COLO668 (cell line): ENCODE data around the gene MAP3K2.

Source experiments
- DNase-seq: peaks from one replicate; lab custom pipeline; 2025; ENCODE audit not compliant: unreplicated experiment; lab: John Stamatoyannopoulos, UW

Gene MAP3K2

DNA sequence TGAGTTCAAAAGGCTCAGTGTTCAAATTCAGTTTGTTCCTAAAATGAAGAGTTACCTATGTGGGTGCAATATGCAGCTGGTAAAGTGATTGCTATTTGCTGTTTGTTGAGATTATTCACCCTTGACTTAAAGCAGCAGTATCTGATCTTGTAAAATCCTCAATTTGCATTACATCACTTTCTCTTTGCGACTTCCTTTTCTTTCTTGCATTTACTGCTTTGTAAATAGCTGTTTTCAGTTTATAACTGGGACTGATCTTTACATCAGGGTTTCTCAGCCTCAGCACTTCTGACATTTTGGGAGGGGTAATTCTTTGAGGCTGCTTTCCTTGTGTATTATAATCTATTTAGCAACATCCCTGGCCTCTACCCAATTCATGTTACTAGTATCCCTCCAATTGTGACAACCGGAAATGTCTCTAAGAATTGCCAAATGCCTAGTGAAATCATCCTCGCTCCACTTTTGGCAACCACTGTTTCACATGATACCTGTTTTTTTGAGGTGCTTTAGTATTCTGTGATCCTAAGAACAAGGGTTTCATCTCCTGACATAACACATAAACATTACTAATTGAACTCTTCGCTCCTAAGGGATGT lies 81.7 kb downstream of the MAP3K2 start:
- DNase-seq, result no peak

DNA sequence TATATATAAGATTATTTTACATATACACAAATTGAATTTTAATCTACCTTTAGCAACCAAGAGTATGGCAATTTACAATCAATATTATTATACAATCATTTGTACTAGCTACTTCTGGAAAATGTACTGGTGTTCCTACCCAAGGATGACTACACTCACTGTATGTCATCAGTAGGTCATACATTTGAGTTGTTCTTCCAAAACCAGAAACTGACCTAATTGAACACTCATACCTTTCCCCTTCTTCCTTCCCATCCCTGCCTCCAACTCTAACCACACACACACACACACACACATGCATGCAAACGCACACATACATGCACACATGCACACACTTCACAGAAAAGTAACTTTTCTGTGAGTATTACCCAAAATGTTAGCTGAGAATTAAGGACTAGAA lies 85.6 kb downstream of the MAP3K2 start:
- DNase-seq, result no peak

DNA sequence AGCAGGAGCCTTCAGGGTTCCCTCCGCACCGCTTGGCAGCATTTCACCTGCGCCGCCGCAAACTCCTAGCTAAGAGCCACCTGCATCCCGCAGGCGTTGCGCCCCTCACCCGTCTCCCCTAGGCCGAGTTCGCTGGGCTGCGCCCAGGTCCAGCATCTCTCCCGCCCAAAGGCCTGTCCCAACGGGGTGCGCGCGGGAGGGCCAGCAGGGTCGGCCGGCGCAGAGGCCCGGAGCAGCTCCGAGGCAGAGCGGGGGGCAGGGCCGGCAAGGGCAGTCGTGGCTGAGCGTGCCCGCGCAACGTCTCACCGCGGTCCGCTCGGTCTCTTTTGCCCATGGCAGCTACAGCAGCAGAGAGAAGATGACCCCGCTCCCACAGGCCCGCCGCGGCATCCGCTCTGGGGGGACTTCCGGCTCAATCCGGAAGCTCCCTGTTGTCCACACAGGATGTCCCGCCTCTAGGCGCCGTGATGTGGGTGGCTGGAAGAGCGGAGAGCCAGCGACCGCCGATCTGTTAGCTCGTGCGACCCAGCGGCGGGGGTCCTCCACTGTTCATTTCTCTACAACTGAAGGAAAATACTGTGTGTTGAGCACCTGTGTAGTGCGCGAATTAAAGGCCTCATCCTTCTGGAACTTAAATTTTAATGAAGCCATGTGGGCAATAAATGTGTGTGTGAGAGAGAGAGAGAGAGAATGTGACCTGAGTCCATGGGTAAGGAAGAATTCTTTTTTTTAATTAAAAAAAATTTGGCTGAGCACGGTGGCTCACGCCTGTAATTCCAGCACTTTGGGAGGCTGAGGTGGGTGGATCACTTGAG lies 93.8 kb downstream of the MAP3K2 start, which contains the start of gene ERCC3:
ERCC3 (minus strand) TSS at position 397 of the 815 bp plus-strand sequence; CDS start at position 334, 63 bp downstream.
- peak; percentile 87 for DNase-seq

DNA sequence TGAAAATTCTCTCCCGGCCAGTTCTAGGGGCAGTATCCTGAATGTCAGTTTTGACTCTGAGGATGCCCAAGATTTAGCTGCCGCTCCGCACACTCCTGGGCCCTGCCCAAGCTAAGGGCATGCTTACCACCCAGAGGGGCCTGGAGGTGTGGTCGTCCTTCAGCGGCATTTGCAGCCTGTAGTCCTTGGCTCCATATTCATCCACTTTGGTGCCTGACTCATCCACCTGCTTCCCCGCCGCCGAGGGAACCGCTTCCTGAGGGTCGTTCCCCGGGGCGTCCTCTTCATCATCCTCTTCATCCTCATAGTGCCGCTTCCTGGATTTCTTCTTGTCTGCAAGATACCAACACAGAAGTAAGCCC lies 94.4 kb downstream of the MAP3K2 start:
- DNase-seq, result no peak

DNA sequence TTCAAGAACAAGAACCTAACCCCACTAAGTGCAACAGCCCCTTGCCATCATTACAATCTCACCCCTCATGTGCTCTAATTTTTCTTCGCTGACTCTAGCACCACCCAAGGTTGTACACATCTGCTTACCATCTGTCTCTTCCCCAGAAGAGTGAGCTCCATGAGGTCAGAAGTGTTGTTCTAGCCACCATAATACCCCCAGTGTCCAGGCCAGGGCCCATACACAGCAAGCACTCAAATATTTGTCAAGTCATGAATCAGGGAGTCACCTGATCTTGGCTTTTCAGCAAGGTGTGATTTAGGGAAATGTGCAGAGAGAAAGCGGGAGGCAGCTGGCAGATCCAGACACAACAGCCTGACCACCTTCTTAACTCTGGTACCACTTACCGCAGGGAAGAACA lies 99.5 kb downstream of the MAP3K2 start:
- peak; percentile 33 for DNase-seq

DNA sequence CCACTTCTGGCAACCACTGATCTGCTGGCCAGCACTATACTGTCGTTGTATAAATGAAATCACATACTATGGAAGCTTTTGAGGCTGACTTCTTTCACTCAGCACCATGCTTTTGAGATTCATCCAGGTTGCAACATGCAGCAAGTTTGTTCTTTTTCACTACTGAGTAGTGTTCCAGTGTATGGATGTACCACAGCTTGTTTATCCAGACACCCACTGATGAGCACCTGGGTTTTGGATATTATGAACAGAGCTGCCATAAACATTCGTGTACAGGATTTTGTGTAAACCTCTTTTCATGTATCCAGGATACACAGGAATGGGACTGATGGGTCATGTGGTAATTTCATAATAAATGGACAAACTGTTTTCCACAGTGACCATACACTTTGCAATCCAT lies 104.5 kb downstream of the MAP3K2 start:
- no peak for DNase-seq

DNA sequence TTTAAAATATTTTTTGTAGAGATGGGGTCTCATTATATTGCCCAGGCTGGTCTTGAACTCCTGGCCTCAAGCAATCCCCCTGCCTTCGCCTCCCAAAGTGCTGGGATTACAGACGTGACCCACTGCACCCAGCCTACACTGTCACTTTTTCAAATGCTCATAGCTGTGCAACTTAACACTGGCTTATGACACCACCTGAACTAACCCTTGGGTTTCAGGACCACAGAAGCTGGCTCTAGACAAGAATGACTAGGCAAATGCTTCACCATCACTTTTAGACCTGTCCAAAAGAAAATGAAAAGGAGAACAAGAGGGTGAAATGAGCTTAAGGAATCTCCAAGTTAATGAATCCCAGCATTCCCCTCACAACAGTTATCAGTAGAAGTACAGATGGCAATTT lies 107.1 kb downstream of the MAP3K2 start:
- DNase-seq, result no peak

DNA sequence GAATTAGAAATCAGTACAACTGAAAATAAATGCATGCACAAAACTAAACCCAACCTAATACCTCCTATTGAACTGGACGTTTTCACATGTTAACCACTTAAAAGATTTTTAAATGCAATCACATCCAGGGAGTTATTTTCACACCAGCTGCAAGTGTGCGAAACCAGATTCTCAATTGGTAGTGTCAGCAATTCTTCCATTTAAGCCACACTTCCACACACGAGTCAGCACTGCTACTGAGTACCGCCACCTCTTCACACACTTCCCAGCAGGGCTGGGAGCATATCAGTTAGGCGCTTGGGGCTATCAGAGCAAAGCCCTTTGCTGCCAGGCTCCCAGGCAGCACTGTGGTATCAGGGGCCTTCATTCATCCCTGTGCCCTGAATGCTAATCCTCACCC lies 108.0 kb downstream of the MAP3K2 start:
- no peak for DNase-seq

DNA sequence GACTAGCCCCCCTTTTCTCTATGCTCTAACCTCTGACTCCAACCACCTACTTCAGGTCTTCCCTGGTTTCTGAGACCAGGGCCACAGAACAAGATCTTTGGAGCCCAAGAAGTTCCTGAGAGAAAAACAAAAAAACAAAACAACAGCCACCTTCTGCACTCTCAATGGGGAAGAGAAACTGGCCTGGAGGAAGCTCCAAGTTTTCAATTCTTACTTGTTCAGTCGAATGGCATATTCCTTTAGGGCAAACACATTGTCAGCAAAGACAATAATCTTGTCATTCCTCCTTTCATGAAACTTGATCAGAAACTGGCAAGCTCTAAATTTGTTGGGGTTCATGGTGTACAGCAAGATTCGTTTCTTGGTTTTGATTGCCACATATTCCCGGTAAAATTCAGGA lies 108.8 kb downstream of the MAP3K2 start:
- no peak for DNase-seq

DNA sequence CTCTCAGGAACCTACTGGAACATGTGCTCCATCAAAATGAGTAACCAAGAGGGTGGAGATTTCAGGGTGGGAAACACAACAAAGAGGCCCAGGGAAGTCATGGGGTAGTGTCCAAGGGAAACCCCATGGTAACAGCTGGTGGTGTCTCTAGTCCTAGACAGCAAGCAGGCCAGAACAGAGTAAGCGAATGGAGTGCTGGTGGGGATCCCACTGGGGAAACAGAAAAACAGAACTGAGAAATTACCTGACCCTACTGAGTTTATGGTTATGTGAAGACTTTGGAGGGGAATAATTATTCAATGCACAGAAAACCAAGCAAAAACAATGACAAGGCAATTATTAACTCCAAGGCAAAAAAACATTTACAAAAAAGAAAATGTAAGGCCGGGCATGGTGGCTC lies 110.7 kb downstream of the MAP3K2 start:
- DNase-seq, result no peak

DNA sequence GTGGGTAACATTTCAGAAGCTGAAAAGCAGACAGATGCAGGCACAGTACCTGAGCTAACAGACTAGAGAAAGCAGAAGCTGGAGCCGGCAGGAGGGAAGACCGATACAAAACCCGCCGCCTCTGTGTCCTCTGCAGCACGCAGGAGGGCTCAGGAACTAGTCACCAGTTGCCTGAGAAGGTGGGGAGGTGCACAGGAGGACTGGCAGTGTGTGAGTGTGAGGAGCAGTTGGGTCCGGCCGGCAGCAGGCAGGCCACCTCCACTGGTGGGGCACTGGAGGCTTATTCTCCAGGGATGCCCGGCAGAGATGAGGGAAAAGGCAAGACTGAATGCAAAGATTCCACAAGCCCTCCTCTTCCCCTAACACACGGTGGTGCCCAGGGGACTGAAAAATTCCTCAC lies 112.0 kb downstream of the MAP3K2 start:
- no peak for DNase-seq

DNA sequence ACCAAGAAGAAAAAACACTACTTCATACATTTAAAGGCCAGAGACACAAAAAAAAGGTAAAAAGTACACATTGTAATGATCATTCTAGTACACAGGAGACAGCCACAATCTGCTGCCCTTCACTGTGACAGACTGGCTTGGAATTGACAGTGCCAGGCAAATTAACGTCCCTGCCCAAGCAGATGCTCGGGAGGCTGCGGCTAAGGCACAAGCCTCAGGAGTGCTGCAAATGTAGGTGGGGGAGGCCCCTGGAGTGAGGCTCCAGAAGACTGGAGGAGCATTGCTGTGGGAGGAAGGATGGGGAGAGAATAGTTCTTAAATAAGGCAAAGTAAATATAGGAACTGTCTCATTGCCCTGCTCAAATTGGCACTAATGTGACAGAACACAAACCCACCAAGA lies 112.4 kb downstream of the MAP3K2 start:
- no peak for DNase-seq

DNA sequence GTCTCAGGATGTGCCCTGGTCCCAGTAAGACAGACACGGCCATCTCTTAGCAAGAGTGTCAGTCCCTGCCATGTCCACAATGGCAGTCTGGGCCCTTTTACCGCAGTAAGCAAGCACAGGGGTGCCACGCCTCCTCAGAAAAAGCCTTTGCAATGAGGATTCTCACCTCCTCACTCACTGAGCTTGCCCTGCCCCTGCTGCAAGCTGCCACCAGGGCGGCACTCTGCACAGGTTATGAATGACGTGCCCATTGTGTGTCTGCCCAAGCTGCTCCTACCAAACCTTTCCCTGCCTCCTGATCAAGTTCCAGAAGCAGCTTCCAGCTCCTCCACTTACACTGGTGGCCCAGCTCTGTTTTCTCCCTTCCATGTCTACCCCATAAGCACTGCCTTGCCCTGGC lies 117.1 kb downstream of the MAP3K2 start:
- DNase-seq, result no peak

DNA sequence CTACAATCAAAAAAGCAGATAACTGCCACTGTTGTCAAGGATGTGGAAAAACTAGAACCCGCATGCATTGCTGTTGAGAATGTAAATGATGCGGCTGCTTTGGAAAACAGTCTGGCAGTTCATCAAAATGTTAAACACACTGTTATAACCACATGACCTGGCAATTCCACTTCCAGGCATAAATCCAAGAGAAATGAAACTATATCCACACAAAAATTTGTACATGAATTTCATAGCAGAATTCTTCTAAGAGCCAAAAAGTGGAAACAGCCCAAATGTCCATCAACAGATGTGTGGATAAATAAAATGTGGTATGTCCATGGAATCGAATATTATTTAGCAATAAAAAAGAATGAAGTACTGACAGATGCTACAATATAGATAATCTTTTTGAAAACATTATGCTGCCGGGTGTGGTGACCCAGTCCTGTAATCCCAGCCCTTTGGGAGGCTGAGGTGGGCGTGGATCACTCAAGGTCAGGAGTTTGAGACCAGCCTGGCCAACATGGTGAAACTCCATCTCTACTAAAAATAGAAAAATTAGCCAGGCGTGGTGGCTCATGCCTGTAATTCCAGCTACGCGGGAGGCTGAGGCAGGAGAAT lies 125.9 kb downstream of the MAP3K2 start:
- DNase-seq, result no peak

DNA sequence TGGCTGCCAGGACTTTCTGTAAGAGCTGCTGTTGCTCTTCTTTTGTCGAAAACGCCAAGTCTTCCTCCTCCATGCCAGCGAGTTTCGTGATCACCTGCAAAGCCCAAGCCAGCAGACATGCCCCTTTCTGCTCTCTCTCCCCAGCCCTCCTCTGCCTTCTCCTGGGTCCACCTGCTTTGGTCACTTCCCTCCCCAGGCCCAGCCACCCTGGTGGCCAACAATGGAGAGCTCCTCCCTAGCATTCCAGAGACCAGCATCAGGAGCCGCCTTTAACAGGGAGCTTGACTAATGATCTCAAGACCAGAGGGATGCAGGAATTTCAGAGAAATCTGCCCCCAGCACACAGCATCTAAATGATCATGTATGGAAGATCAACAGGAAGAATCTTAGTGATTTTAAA lies 128.4 kb downstream of the MAP3K2 start:
- DNase-seq, result no peak

DNA sequence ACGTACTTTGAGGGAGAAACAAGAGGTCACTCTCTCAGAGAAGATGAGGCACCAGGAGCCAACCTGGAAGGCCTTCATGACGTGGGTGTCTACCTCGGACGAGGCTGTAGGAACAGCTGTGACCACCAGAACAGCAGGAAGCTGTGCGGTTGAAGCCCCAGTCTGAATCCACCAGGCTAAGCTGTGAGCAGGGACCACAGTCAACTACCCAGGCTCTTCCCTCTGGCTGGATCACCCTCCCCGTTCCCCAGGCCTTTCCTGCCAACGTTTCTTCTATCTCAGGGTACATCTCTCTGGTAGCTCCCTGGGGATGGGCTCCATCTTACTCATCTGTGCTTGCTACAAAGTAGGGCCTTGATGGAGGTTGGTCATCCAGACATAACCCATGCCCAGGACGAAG lies 130.9 kb downstream of the MAP3K2 start:
- DNase-seq, result no peak

DNA sequence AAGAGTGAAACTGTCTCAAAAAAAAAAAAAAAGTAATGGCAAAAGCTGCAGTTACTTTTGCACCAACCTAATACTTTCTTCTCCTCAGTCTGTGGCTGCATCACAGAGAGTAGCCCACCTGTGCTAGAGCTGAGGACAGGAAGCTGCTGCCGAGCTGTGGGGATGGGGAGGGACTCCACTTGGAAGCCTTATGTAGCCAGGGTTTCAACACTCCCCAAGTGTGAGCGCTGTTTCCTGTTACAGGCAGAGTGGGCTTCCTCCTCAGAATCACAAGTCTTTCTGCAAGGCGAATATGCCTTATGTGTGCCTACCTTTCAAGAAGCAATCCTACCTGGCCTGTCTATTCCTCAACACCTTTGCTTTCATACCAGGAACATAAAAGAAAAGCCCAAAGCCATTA lies 131.4 kb downstream of the MAP3K2 start:
- DNase-seq, result no peak

DNA sequence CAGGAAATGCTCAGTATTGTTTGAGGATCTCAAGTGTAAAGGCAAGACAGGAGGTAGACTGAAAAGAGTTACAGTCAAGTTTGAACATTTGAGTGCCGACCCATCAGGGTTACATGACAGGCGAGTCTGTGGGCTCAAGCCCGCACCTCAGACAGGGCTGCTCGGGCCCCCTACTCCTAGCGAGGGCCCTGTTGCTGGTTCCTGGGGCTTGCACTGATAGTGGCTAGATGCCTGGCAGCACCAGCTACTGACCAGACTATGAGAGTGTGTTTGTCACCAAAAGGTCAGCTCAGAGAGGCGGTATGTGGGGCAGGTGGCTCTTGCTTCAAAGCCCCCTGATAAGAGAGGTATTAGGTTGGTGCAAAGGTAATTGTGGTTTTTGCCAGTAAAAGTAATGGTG lies 132.1 kb downstream of the MAP3K2 start:
- DNase-seq, result no peak

DNA sequence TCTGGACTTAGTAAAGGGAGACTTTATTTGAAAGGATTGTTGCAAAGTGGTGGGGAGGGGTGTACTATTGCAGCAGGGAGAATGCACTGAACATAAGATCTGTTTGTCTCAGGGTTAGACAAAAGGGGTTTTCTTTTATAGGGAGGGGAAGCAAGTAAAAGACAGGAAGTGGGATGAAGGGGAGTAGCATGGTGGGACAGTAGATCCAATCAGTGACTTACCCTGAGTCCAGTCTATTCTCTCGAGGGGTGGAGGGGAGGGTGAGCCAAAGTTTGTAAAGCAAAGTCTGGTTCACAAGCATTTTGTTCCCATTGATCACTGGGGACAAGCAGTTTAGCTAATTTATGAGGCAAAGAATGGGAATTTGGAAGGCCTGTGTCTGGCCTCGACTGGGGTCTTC lies 132.6 kb downstream of the MAP3K2 start:
- DNase-seq, result no peak

DNA sequence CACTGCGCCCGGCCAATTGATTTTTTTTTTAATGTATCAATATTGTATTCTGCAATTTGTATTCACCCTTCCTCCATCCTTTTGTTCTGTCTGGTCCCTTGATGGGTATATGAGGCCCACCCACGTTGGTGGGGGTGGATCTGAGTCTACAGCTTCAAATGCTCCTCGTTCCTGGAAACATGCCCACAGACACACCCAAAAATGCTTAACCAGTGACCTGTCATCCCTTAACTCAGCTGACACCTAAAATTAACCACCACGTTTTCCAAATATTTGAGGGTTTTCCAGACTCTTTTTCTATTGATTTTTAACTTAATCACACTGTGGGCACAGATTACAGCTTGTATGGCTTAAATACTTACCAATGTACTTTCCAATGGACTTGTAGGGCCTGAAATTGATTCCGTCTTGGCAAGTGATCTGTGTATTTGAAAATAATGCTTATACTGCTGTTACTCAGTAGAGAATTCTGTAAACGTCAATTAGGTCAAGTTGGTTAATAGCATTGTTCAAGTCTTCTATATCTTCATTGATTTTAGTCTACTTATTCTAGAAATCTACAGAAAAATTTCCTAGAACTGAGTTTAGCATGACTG lies 133.3 kb downstream of the MAP3K2 start:
- DNase-seq, result no peak
